ES-I3 (cell line): ENCODE results near the gene RFX2.
"Not testable (repeated sequence)": the region's sequence is repeated elsewhere in the genome, so short reads cannot be mapped to it uniquely, and the experiment has no call there.

Source experiments
- H3K36me3 ChIP-seq: 2 replicates; pipeline ENCODE4 v1.6.1; 2013; ENCODE audit warnings: mild to moderate bottlenecking, low read length, control low read depth, moderate library complexity; ENCODE audit not compliant: insufficient read depth
- H3K4me1 ChIP-seq: 2 replicates; pipeline ENCODE4 v1.6.1; 2013; ENCODE audit warnings: mild to moderate bottlenecking, control low read depth, low read length; ENCODE audit not compliant: insufficient read depth
- H3K9ac ChIP-seq: 2 replicates; pipeline ENCODE4 v1.6.1; 2013; ENCODE audit warnings: low read depth, mild to moderate bottlenecking, low read length, moderate library complexity
- H3K9me3 ChIP-seq: 2 replicates; pipeline ENCODE4 v1.6.1; 2013; ENCODE audit warnings: mild to moderate bottlenecking, low read length, moderate library complexity; ENCODE audit not compliant: control insufficient read depth, insufficient read depth

The RFX2 gene

GRCh38 chr19:6074709-6075403, 35.4 kb downstream of the RFX2 start:
- Histone ChIP-seq H3K9ac (no peak overlapping the region), H3K36me3 (no peaks in the 10 kb centered on the region), H3K9me3 (no peaks in the 10 kb centered on the region)

GRCh38 chr19:6073858-6074708, 36.2 kb downstream of the RFX2 start:
- no peaks in the 10 kb centered on the region for H3K36me3 ChIP-seq
- H3K9ac ChIP-seq, result no peak overlapping the region
- H3K9me3 ChIP-seq, result no peaks in the 10 kb centered on the region
- peaks cover 9% of the 10 kb centered on the region for H3K4me1 ChIP-seq

More at GRCh38 chr19:6074709-6075403, 35.4 kb downstream of the RFX2 start:
- H3K4me1 ChIP-seq, result peaks cover 9% of the 10 kb centered on the region

GRCh38 chr19:6073233-6073632, 37.1 kb downstream of the RFX2 start:
- H3K36me3 ChIP-seq, H3K4me1 ChIP-seq, H3K9me3 ChIP-seq, H3K9ac ChIP-seq: not testable (repeated sequence)

DNA sequence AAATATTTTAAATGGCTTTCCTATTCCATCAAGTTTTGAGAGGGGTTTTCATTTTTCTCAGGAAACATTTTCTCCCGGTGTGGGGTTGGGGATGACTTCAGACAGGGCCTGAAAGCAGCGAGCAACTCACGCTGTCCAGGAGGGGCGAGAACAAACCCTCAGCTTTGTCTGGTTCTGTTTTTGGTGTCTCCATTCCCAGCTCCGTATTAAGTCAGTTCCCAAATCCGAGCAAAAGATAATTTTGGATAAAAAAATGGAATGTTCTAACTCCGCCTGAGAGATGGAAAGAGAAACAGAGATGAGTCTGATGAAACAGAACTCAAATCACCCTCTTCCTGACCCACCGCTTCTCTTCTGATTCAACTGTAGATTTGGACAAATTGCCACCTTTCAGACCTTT, 38.4 kb downstream of the RFX2 start:
- Histone ChIP-seq H3K4me1 (peaks cover 6% of the 10 kb centered on the region), H3K9me3 (no peaks in the 10 kb centered on the region), H3K9ac (no peak overlapping the region), H3K36me3 (no peaks in the 10 kb centered on the region)

GRCh38 chr19:6070720-6071485, 39.4 kb downstream of the RFX2 start:
- H3K36me3 ChIP-seq, result no peaks in the 10 kb centered on the region
- no peak overlapping the region for H3K9ac ChIP-seq
- no peaks in the 10 kb centered on the region for H3K9me3 ChIP-seq
- H3K4me1 ChIP-seq, result peaks cover 6% of the 10 kb centered on the region; the same call in 1 of the 2 replicates

DNA sequence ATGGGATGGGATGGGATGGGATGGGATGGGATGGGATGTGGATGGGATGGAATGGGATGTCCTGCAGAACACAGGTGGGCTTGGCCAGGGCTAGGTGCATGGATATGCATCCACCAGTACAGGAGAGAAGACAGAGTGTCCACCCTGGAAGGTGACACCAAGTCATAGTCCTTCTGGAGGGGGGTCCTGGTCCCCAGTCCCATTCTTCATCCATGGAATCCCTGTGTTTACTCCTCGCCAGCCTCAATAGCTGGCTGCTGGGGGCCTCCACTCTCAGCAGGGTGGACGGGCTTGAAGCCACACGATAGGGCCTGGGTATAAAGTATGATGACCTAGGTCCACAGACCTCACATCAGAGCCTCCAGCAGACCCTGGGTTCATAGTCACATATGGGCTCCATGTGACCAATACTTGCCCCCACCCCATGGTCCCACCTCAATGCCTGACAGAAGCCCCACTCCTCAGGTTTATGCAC, 40.1 kb downstream of the RFX2 start:
- Histone ChIP-seq H3K9ac (no peak overlapping the region), H3K36me3 (no peaks in the 10 kb centered on the region), H3K9me3 (no peaks in the 10 kb centered on the region), H3K4me1 (peaks cover 6% of the 10 kb centered on the region; the same call in 1 of the 2 replicates)

- peaks cover 9% of the 10 kb centered on the region; the same call in 1 of the 2 replicates for H3K4me1 ChIP-seq
- no peak overlapping the region for H3K9ac ChIP-seq
- no peaks in the 10 kb centered on the region for H3K9me3 ChIP-seq
- H3K36me3 ChIP-seq, result no peaks in the 10 kb centered on the region
These were observed 41.0 kb downstream of the RFX2 start for GRCh38 chr19:6069268-6069791.

- Histone ChIP-seq H3K36me3 (no peaks in the 10 kb centered on the region), H3K4me1 (peaks cover 9% of the 10 kb centered on the region; the same call in 1 of the 2 replicates)
These were observed 41.6 kb downstream of the RFX2 start for GRCh38 chr19:6068711-6069110.

GRCh38 chr19:6067975-6068374, 42.3 kb downstream of the RFX2 start:
- H3K9ac ChIP-seq, result no peak overlapping the region
- H3K9me3 ChIP-seq, result no peaks in the 10 kb centered on the region
- H3K36me3 ChIP-seq, result no peaks in the 10 kb centered on the region
- H3K4me1 ChIP-seq, result peaks cover 9% of the 10 kb centered on the region; the same call in 1 of the 2 replicates

More at GRCh38 chr19:6068711-6069110, 41.6 kb downstream of the RFX2 start:
- Histone ChIP-seq H3K9ac (no peak overlapping the region), H3K9me3 (no peaks in the 10 kb centered on the region)

DNA sequence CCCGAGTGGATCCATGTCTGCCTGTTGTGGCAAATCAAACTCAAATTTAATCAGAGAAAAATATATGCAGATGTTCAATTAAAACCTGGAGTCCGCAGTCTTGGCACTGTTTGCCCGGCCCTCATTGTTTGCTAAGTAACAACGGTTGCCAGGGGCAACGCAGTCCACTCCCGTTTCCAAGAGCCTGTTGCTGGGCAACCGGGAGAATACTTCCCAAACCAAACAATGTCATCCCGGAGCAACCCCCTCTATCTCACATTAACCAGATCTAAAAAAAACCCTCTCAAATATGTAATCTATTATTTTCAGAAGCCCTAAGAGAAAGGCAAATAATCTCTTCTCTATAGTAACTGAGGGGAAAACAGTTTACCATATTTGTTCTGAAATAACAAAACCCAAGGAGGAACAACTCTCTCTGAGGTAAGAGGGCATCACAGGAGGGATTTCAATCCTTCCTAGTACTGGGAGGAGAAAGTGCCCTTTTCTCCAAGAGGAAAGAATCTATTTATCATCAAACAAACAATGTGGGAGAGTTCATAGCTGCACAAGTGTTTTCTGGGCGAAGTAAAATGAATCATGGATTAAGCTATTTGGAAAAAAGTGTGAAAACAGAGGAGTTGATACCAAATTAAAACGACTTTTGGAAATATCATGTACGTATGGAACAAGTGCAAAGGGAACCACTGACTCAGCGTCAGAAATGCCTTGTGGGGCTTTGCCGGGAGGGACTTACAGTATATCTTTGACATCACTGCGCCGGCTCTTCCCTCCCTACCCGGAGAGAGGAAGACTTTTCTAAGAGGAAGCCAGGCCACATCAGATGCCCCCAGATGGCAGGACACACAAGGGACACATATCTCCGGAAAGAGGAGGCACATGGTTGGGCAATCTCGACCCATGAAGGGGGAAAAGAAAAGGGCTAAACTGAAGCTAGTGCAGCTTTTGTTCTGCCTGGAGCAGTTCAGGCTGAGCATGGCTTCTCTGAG, 43.3 kb downstream of the RFX2 start:
- H3K9me3 ChIP-seq, result no peaks in the 10 kb centered on the region
- H3K4me1 ChIP-seq, result peaks cover 9% of the 10 kb centered on the region; the same call in 1 of the 2 replicates
- no peak overlapping the region for H3K9ac ChIP-seq
- no peaks in the 10 kb centered on the region for H3K36me3 ChIP-seq

- Histone ChIP-seq H3K9ac (no peak overlapping the region), H3K9me3 (no peaks in the 10 kb centered on the region), H3K36me3 (no peaks in the 10 kb centered on the region), H3K4me1 (peaks cover 13% of the 10 kb centered on the region; the same call in 1 of the 2 replicates)
These were observed 44.5 kb downstream of the RFX2 start for GRCh38 chr19:6065685-6066374.

- H3K4me1 ChIP-seq, result peaks cover 13% of the 10 kb centered on the region; the same call in 1 of the 2 replicates
- H3K9me3 ChIP-seq, result no peaks in the 10 kb centered on the region
- H3K9ac ChIP-seq, result no peak overlapping the region
- no peaks in the 10 kb centered on the region for H3K36me3 ChIP-seq
These were observed 45.8 kb downstream of the RFX2 start for GRCh38 chr19:6064336-6065073.
